ENCODE data around the gene ARMS2.
A peak's percentile ranks its signal among the peaks of the same experiment; 100 is the strongest.

Gene ARMS2

DNA sequence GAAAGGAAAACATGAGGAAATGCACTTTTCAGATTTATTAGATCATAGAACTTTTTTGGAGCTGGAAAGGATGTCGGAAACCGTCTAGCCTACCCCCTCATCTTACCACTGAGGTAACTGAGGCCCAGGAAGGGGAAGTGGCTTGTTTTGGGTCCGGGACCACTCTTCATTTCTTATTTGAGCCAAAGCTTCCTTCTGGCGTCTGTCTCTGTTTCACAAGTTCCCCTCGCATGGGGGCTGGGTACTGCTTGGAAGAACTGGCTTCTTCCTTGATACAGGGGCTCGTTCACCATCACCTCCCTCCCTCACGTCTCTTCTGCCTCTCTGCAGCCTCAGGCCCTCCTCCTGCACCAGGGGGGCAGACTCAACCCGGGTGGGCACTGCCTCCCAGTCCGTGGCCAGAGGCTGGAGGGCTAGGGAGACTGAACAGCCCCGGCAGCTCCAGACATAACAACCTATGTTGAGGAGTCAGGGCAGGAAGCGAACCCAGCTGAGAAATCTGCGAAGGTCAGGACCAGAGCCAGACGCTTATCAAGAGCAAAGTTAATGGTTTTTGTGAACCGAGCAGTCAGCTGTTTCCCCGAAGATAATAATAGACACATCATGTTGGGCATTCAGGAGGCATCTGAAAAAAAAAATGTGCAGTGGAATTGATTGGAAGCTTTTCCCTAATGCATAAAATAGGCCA lies 19.8 kb downstream of the ARMS2 start:
- DNase-seq, result no peak

DNA sequence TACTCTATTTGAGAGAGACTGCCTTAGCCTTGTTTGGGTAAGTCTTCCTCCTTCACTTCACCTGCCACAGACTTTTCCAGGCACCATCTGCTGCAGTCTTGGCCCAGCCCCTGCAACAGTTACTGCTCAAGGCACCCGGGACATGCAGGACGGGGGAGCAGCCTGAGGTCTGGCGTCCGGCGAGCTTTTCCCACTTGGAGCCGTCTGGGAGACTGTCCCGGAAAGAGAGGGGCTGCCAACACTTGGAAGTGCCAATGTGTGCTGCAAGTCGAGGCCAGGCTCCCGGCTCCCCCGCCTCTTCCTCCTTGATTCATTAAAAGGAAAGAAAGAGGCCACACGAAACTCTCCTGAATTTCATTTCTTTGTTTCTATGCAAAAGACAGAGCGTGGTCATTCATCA lies 20.6 kb downstream of the ARMS2 start:
- no peak for DNase-seq

DNA sequence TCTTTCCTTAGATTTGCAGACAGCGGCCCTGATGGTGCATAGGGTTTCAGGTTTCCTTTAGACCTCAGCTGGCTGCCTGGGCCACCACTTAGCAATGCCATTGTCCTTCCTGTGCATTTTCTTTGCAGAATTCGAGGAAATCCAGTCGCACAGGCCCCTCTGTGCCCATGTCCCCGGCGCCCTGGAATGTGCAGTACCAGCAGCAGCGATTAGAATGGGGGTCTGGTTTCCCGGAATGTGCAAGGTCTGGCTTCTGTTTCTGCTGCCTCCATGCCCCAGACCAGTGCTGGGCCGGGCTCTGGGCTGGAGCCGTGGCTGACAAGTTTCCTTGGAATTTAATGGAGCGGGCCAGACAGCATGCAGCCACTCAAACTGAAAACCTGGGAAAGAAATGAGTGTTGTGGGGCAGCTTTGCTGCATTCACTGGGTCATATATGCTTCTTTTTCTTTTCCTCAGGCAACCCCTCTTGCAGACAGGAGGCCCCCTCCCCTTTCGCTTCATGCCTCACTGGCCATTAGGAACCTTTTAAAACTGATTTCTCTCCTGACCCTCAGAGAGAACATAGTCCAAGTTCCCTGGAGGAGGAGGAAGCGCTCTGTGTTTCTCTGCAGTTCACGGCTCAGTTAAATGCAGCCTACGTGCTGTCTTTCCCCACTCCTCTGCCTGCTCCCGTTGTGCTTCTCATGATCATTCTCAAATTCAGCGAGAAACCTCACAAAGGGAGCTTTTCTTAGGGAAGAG lies 21.3 kb downstream of the ARMS2 start:
- DNase-seq, result no peak

DNA sequence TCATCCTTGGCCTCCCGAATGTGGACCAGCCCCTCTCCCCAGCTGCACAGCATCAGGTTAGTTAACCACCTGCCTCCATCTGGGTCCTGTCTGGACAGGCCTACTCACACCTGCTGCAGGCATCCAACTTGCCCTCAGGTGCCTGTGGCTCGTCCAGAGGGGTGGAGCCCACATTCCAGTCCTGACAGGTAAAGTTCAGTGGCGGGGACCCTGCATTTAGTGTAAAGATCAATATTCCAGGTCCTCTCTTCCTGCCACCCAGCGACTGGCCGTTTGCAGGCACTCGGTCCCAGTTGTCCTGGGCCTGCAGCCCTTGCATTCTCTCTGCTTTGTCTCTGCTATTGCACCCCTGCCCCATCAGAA lies 21.9 kb downstream of the ARMS2 start:
- peak; percentile 85 for DNase-seq

DNA sequence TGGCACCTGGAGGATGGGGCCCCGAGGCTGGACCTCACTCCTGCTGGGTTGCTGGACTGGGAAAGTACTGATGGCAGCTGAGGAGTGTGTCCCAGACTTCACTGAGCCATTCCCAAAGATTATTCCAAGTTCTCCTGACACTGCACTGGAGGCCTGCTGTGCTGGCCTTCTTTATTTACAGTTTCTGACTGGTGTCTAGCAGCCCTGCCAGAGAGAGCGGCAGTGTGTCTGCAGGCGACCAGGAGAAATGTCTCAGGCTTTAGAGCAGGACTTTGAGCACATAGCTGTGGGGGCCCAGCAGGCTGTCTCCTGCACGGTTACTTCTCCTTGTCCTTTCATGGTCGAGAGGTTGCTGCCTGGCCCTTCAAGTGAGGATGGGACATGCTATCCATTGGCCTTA lies 23.0 kb downstream of the ARMS2 start:
- no peak for DNase-seq

DNA sequence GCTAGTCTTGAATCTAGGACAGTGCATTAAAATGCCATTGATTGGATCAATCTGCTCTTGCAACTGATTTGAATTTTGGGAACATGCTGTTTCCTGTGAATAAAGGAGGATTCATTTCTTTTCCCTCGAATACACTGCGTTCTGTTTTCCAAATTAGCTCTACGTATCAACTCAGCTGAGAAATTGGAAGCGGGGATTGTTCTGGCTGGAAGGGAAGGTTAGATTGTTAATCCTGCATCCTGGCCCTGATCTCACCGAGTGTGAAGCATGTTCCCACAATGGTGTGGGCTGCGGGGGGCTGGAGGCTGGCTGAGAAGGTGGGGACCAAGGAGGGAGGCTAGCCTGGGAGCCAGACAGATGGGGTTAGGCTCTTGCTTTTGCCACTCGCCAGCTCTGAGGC lies 24.5 kb downstream of the ARMS2 start:
- DNase-seq, result no peak

DNA sequence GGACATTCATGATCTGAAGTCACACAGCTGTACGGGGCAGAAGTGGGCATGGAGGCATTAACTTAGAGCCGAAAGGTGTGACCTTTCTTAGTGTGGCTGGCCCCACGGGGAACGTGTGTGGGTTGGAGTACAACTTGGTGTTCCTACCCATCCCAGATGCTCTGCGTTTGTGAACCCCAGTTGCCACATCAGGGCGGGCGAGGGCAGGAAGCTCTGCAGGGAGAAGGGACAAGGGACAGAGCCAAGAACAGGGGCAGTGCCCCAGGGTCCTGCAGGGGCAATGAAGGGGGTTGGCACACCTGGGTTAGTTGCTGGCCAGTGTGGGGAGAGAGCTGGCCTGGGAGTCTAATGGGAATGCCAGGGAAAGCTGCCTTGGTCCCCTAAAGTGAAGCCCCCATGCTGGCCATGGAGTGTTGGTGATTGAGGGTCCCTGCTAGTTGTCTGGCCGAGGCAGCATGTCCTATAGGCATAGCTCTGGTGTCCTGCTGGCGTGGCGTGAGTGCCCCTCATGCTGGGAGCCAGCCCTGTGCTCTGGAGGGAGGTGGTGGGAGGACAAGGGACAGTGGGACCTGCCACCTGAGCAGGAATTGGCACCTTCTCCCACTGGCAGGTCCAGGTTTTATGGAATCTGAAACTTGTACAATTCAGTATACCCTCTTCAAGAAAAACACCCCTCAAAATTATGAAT lies 25.8 kb downstream of the ARMS2 start:
- no peak for DNase-seq

DNA sequence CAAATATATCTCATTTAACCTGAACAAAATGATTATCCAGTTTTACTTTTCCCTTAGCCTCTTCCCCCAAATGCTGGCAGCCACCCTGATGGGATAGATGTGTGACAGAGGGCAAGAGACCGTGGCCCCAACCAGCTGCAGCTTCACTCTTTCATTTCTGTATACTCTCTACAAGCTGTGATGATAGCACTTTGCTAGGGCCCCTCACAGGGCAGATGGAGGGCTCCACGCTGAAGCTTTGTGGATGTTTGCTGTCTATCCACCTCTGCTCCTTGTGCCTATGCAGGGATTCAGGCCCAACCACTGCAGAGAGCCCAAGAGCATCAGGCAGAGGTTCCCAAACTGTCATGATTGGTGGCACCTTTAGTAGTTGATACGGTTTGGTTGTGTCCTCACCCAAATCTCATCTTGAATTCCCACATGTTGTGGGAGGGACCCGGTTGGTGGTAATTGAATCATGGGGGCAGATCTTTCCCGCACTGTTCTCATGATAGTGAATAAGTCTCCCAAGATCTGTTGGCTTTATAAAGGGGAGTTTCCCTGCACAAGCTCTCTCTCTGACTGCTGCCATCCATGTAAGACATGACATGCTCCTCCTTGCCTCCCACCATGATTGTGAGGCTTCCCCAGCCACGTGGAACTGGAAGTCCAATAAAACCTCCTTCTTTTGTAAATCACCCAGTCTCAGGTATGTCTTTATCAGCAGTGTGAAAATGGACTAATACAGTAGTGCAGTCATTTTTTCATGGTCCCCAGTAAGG lies 27.0 kb downstream of the ARMS2 start:
- no peak for DNase-seq

DNA sequence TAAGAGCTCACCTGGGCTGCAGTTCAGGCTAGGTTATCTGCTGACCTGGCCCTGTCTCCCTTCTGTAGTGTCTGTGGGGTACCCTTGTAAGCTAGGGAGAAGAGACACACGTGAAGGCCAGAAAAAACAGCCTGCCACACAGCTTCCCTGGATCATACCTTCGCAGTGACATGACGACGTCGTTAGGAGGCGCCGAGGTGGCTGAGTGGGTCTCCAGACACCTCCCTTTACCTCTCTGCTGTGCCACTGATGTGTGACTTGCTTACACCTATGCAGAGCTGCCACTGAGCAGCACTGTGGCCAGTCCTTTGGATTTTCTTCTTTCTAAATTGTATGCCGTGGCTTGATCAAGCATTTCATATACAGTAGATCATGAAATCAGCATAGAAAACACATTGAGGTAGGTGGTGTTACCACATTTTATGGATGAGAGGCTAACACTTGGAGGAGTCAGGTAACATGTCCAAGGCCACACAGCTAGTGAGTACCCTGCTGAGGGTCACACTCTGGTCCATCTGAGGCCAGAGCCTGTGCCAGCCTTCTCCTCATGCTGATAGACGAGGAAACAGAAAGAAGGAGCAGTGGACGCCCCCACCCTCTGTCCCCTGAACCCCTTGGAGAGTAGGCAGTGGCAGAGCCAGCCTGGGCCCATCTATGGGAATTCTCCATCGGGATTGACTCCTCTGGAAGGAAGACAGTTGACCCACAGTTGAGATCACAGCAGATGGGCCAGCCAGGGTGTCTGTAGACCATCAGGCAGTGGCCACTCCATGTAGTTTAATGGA lies 30.0 kb downstream of the ARMS2 start:
- no peak for DNase-seq

DNA sequence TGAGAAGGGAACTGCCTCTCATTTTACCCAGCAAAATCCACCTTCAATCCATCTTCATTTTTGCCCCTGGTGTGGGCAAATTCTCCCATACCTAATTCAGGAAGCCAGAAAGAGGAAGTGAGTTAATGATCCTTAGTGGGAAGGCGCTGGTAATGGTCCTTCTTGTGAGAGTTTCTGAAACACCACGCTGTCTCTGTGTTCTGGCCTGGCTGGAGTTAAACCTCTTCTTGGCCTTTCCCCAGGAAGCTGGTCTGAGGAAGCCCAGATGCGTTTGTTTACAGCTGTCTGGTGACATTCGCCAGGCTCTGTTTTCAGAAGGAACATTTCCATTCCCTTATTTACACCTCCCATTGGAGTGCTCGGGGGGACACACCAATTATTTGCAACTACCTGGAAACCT lies 31.2 kb downstream of the ARMS2 start:
- no peak for DNase-seq

DNA sequence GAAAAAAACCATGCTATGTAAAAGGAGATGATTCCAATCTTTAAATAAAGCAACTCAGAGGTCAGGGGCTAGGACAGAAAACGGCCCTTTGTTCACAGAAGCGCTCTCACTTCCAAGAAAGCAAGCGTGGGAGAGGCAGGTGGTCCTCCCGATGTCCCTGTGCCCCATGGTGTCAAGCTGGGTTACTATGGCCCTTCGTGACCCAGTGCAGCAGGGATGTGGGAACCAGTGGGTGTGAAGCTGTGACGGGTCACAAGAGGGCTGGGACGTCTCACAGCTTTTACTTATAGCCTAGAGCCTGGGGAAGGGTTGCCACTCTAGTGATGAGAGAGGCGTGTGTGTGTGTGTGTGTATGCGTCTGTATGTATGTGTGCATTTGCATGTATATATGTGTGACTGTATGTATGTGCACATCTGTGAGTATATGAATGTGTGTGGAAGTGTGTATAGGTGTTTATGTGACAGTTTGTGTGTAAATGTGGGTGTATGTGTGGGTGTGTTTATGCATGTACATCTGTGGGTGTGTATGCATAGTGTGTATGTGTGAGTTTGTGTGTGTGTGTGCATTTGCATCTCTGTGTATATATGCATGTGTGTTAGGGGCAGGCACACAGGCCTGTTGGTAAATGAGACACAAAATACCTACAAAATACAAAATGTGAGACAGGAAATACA lies 32.1 kb downstream of the ARMS2 start:
- no peak for DNase-seq

DNA sequence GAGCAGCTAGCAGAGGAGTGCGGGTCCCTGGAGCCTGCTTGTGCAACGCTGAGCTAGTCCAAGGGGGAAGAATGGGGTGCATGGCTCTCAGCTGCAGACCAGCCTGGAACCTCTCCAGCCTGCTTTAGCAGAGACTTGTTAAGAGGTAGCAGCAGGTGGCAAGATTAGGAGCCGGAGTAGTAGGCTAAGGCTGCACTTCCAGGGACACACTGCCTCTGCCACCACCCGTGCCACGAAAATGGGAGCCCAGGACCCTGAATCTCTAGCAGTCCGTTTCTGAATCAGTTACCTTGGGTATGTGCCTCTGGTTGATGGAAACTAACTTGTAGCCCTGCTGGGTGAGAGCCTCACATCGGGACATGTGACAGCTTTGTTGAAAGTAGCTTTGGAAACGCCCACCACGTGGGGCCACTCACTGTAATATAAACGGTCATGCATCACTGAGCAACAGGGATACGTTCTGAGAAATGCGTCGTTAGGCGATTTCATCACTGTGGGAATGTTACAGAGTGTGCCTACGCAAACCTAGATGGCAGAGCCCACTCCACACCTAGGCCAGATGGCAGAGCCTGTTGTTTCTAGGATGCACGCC lies 32.8 kb downstream of the ARMS2 start:
- peak; percentile 81 for DNase-seq

DNA sequence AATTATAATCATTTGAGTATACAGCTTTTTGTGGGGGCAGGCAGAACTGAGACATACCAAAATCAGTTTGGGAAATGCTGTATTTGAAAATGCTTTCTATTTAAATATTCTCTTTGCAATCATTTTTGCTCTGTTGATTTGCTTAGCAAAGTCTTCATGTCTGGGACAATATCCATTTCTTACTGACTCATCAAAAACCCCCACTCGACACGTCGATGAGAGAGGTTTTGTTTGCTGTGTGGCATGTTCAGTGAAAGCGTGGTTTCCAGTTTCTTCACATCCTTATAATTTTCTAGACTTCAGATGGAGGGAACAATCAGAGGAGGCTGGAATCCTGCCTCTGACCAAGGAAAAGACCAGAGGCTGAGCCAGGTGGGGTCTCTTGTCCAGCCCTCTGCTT lies 35.8 kb downstream of the ARMS2 start:
- DNase-seq, result no peak

DNA sequence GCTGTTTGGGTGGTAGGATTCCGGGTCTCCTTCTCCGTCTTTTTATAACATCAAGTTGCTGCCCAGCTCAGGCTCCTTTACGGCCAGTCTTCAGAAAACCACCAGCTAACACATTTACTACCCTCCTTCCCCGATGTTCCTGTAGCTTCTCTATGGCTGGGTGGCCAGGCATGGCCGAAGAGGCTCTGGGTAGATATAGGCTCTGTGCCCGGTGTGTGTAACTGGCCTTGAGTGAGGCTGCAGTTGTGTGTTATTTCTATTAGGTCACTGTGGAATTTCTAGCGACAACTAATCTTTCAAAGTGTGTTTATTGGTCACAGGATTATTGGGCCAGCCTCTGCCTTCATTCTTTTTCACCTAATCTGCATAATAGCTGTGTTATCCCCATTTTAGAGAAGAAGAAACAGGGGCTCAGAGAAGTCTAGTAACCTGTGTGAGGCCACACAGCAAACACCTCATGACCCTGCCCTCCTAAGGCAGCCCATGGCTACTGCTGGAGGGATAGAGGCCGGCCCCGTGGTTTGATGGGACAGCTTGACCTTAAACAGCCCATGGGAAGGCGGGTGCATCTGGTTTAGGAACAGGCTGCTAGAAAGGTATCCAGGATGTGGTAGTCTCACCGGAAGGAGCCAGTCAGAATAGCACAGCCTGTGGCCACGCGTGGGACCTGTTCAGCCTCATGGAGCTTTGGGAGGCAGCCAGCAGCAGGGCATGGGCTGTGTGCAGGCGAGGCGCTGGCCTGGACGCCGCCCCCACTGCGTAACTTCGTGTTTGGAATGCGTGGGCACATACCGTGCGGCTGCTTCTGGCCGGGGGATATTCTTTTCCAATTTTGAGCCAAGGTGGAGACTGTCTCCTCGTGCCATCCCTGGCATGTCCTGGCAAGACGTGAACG lies 36.6 kb downstream of the ARMS2 start:
- no peak for DNase-seq

DNA sequence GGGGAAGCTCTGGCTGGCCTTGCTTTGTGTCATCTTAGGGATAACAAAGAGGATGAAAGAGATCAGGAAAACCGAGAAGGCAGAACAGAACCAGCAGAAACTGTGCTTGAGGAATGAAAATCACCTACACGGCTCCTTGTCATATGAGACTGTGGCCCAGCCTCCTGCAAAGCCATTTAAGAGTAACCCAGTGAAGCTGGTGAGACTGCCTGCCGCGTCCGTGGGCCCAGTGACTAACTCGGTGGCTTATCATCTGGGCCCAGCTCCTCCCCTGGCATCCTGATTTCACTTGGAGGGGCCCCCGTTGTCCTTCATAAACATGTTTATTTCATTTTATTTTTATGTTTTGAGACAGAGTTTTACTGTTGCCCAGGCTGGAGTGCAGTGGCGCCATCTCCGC lies 37.6 kb downstream of the ARMS2 start:
- no peak for DNase-seq

DNA sequence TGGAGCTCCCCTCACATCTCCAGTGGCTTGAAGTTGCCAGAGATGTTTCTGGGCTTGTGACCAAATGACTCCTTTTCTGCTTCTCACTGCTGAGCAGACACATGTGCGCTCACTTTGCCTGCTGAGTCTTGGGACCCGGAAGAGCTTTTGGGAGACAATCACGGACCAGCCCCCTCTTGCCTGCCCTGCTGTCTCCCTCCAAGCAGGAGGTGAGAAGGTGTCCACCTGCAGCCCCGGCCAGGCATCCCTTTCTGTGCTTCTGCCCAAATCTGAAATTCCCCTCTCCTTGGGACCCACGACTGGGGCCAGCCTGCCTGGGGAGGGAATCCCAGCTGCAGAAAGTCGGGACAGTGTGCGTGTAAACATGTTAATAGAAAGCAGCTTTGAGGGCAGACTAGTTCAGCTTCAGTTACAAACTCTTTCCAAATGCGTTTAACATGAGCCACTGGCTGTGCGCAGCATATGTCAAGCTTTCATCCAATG lies 38.6 kb downstream of the ARMS2 start:
- no peak for DNase-seq

DNA sequence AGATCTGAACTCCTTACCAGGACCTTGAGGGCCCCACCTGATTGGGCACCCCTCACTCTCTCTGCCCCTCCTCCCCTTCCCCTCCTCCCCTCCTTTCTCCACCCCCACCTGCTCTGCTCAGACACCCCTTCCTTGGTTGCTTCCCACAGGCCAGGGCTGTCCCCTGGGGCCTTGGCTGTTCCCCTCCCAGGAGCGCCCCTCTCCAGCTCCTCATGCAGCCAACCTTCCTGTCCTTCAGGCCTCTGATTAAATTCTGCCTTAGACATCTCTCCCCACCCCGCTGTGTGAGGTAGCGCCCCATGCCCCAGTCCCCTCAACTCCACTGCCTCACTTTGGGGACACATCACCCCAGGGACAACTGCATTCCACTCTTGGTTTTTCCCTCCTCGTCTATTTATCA lies 39.3 kb downstream of the ARMS2 start:
- no peak for DNase-seq

DNA sequence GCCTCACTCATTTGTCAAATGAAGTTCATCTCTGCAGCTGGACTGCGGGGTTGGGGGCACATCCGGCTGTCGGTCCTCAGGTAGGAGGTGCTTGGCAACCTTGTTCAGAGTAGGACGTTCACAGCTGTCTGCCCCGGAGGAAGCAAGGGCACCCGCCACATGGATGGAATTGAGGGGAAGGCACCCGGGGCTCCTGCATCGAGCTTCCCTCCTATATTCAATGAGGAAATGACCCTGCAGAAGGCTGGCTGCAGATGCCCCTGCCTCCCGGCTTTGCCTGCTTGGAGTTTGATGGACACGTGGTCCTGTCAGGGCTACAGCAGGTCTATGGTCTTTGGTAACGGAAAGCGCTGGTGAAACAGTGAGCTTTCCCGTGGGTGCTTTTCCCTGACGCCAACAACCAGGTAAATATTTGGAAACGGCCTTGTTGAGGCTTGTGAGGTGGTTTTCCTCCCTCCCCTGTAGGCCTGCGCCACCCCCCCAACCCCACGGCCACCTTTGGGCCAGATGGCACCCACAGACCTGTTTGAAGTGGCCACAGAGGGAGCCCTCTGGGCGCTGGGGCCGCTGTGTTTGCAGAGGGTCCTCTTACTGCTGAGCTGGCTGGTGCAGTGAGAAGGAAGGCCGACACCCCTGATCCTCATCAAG lies 39.8 kb downstream of the ARMS2 start:
- DNase-seq, result no peak

DNA sequence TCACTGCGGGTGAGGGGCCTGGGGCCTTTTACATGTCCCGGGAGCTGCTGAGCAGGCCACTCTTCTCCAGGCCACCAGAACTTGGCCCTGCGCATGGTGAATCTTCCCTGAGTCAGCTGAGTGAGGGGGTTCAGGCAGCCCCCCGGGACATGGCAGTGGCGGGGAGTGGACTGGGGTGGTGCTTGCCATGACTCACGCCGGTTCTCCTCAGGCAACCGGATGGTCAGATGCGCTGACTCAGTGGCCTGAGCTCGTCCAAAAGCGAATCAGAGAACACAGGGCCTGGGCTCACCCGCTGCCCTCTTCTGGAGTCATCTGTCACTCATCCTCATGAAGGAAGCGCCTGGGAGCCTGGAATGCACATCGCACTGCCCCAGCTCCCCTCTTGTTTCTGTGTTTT lies 40.4 kb downstream of the ARMS2 start:
- DNase-seq, result no peak
